A673 (cell line): ENCODE data around the gene PTCH1. TPM values are rescaled to one million over a fixed set of nuclear protein-coding genes. Genes with fewer than 3 reads are reported as not detected.
A peak's percentile ranks its signal among the peaks of the same experiment; 100 is the strongest.

Experiments used
- BruUV-seq: library from RNA; stranded (reverse); fragments of 400-500 nt; replicated peaks from 2 replicates; lab custom pipeline; 2021; lab: Mats Ljungman, UMichigan
- CTCF ChIA-PET: fragments of 300-600 bp; sonication (Branson Sonifier 250); formaldehyde crosslinking; loops from one replicate; lab custom pipeline; 2022; ENCODE audit warnings: antibody characterized with exemption; lab: Charles Lee
- POLR2A ChIA-PET: fragments of 300-600 bp; sonication (Branson Sonifier 250); formaldehyde crosslinking; loops from one replicate; lab custom pipeline; 2022; ENCODE audit warnings: antibody characterized with exemption; ENCODE audit not compliant: low non-redundant PET; lab: Charles Lee
- DNase-seq: peaks from one replicate; pipeline ENCODE4 v3.0.0-alpha.2; 2015; ENCODE audit warnings: low spot score
- H3K27ac ChIP-seq: fragments of 200-600 bp; sonication (generic); 2 replicates; pipeline ENCODE4 v1.5.1; 2016; ENCODE audit warnings: mixed run types, low read depth, mild to moderate bottlenecking, mixed read lengths, antibody characterized with exemption, low read length; ENCODE audit not compliant: poor library complexity, severe bottlenecking
- H3K27me3 ChIP-seq: fragments of 200-600 bp; sonication (generic); replicated peaks from 2 replicates; pipeline ENCODE4 v1.6.1; 2017; ENCODE audit warnings: mixed run types, low read depth, mild to moderate bottlenecking, mixed read lengths, antibody characterized with exemption, low read length; ENCODE audit not compliant: insufficient read depth, poor library complexity
- H3K36me3 ChIP-seq: fragments of 200-600 bp; sonication (generic); 2 replicates; pipeline ENCODE4 v1.6.1; 2016; ENCODE audit warnings: mixed run types, mild to moderate bottlenecking, mixed read lengths, antibody characterized with exemption, low read length; ENCODE audit not compliant: insufficient read depth, poor library complexity, severe bottlenecking
- H3K4me1 ChIP-seq: fragments of 200-600 bp; sonication (generic); 2 replicates; pipeline ENCODE4 v1.6.1; 2017; ENCODE audit warnings: mixed run types, mild to moderate bottlenecking, mixed read lengths, antibody characterized with exemption, low read length; ENCODE audit not compliant: insufficient read depth, poor library complexity, severe bottlenecking
- H3K4me3 ChIP-seq: fragments of 200-600 bp; sonication (generic); 2 replicates; pipeline ENCODE4 v1.5.1; 2016; ENCODE audit warnings: low read depth, mixed run types, mild to moderate bottlenecking, mixed read lengths, low read length; ENCODE audit not compliant: poor library complexity, severe bottlenecking
- H3K9me3 ChIP-seq: fragments of 200-600 bp; sonication (generic); 2 replicates; pipeline ENCODE4 v1.6.1; 2016; ENCODE audit warnings: mixed run types, low read depth, mild to moderate bottlenecking, mixed read lengths, antibody characterized with exemption, low read length; ENCODE audit not compliant: poor library complexity, severe bottlenecking
- EZH2 ChIP-seq: fragments of 200-600 bp; sonication (generic); IDR thresholded peaks from 2 replicates; pipeline ENCODE4 v1.6.1; 2017; ENCODE audit warnings: borderline replicate concordance, low read depth, mild to moderate bottlenecking, mixed read lengths, antibody characterized with exemption, low read length; ENCODE audit not compliant: poor library complexity, severe bottlenecking
- intact Hi-C: fragments of 100-400 bp; cut with micrococcal nuclease; formaldehyde crosslinking; loops from one replicate; pipeline ENCODE4 v1.10.0; 2022; ENCODE audit not compliant: unreplicated experiment
- total RNA-seq: library from RNA; stranded (reverse); gene quantifications from 2 replicates; pipeline ENCODE4 v1.2.3, GENCODE V29; 2021
- TF ChIP-seq, protein P1 (sequence below): fragments of 300-800, 200-600 bp; sonication (generic); conservative IDR thresholded peaks from 2 replicates; pipeline ENCODE4 v1.5.1; 2017; ENCODE audit warnings: low read depth, mild to moderate bottlenecking, antibody characterized with exemption, low read length, moderate library complexity, mixed read lengths

Gene PTCH1
- total RNA-seq, 1 experiment from 2014 or later, result 36.5 TPM

DNA sequence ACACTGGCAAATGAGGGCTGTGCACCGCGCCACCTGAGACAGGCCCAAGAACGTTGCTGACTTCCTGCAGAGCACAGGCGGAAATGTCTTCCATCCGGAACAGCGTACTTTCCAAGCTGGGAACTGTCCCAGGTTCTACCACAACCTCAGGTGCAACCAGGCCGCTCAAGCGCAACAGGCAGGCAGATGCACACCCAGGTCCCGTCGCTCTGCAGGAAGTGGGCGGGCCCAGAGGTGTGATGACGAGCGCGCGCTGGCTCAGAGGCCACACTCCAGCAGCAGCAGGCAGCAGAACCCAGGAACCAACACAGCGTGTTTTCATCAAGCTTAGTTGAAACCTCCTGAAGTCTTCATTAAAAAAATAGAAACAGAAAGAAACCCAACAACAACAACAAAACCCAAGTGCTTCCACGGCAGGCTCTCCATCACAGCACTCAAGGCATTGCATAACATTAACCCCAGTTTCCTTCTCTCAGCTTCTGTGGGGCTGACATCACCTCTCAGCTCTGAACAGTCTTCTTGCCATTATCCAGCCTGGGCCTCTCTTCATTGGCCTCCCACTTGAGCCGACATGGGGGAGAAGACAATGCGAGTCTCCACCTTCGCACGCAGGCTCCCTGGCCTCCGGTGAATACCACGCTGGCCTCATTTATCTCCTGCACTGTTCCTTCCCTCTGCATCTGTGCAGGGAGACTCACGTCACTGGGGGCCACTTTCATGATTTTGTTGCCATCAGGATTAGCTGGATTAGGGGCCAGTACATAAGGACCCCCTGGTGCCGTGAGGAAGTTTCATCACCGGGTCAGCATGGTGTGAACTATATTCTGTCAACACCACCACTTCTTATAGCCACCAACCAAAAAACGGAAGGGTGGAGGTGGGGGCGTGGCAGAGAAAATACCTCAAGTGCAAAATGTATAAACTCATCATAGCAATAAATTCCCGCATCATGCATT lies 22.1 kb downstream of the PTCH1 start:
- Histone ChIP-seq H3K27me3 (no peaks in the 10 kb centered on the region), H3K4me1 (peaks cover 72% of the 10 kb centered on the region), H3K27ac (peak overlapping the region; percentile 66), H3K36me3 (peaks cover 2% of the 10 kb centered on the region), H3K4me3 (no peak overlapping the region), H3K9me3 (no peaks in the 10 kb centered on the region)
- no TSS peak for BruUV-seq
- ChIA-PET POLR2A (no interaction called here), CTCF (interaction anchor here (0.5 kb wide), 1 partner anchor 719 kb away, joined by 3 read pairs; no protein-coding TSS in a partner anchor)
- intact Hi-C loops, result no loop called here
- peak; percentile 85 for DNase-seq
- TF ChIP-seq, protein P1, sequence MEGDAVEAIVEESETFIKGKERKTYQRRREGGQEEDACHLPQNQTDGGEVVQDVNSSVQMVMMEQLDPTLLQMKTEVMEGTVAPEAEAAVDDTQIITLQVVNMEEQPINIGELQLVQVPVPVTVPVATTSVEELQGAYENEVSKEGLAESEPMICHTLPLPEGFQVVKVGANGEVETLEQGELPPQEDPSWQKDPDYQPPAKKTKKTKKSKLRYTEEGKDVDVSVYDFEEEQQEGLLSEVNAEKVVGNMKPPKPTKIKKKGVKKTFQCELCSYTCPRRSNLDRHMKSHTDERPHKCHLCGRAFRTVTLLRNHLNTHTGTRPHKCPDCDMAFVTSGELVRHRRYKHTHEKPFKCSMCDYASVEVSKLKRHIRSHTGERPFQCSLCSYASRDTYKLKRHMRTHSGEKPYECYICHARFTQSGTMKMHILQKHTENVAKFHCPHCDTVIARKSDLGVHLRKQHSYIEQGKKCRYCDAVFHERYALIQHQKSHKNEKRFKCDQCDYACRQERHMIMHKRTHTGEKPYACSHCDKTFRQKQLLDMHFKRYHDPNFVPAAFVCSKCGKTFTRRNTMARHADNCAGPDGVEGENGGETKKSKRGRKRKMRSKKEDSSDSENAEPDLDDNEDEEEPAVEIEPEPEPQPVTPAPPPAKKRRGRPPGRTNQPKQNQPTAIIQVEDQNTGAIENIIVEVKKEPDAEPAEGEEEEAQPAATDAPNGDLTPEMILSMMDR, result no peak
- no peak for TF ChIP-seq EZH2

DNA sequence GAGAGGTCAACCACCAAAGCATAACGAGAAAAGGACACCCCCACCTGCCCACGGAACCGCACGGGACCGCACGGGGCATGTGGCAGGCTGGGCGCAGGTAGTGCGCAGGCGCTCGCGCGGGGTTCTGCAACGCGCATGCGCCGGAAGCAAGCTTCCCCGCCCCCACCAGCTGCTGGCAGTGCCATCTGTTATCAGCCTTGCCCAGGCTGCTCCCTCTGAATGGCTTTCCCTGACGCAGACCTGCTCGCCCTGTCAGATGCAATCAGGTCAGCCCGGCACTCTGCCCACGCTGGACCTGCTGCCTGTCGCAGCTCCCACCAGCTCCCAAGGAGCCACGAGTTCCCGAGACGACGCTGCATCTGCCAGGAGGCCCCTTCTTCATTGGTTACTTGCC lies 22.8 kb downstream of the PTCH1 start:
- Histone ChIP-seq H3K27me3 (no peaks in the 10 kb centered on the region), H3K9me3 (no peaks in the 10 kb centered on the region), H3K4me3 (no peak overlapping the region), H3K4me1 (peaks cover 67% of the 10 kb centered on the region), H3K36me3 (peaks cover 2% of the 10 kb centered on the region), H3K27ac (no peak overlapping the region)
- POLR2A ChIA-PET, result no interaction called here
- intact Hi-C loops, result no loop called here
- CTCF ChIA-PET, result interaction anchor here (0.5 kb wide), 1 partner anchor 719 kb away, joined by 3 read pairs; no protein-coding TSS in a partner anchor
- no peak for TF ChIP-seq EZH2
- TF ChIP-seq, protein P1, result no peak
- DNase-seq, result no peak
- BruUV-seq, result no TSS peak

DNA sequence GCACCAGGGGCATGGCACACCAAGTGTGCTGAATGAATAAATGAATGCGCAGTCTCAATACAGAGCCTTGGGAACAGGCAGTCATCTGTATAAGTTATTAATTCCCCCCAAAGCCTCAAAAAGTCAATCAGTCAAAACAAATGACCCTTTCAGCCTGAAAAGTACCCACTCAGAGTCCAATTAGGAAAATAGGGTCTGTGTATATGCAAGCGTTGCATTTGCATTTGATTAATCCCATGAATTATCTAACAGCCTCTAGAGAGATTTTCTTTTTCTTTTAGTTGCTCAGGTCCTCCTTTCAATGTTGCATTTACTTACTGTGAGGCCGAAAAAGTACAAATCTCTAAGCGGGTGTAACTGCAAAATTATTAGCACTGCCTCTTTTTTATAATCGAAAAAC lies 23.4 kb downstream of the PTCH1 start:
- ChIA-PET CTCF (no interaction called here), POLR2A (no interaction called here)
- no TSS peak for BruUV-seq
- intact Hi-C loops, result no loop called here
- TF ChIP-seq EZH2, result no peak
- TF ChIP-seq, protein P1, result no peak
- H3K4me3 ChIP-seq, result no peak overlapping the region
- H3K4me1 ChIP-seq, result peaks cover 61% of the 10 kb centered on the region
- no peak for DNase-seq
- peaks cover 2% of the 10 kb centered on the region for H3K36me3 ChIP-seq
- H3K27ac ChIP-seq, result no peak overlapping the region
- H3K27me3 ChIP-seq, result no peaks in the 10 kb centered on the region
- H3K9me3 ChIP-seq, result no peaks in the 10 kb centered on the region
